DMS153 (cell line): ENCODE data around the gene ENG.
A peak's percentile ranks its signal among the peaks of the same experiment; 100 is the strongest.

Experiments used
- DNase-seq: peaks from one replicate; lab custom pipeline; 2025; lab: John Stamatoyannopoulos, UW

Gene ENG

GRCh38 chr9:127814619-127815511 lies 39.6 kb downstream of the ENG start:
- no peak for DNase-seq

- no peak for DNase-seq
These were observed 40.7 kb downstream of the ENG start for GRCh38 chr9:127813686-127814226.

- no peak for DNase-seq
These were observed 41.4 kb downstream of the ENG start for GRCh38 chr9:127812936-127813675.

GRCh38 chr9:127812011-127812410 lies 42.4 kb downstream of the ENG start:
- no peak for DNase-seq

- DNase-seq = no peak
These were observed 43.9 kb downstream of the ENG start for GRCh38 chr9:127810378-127811187.

GRCh38 chr9:127809540-127810377 lies 44.7 kb downstream of the ENG start:
- DNase-seq = no peak

- no peak for DNase-seq
These were observed 45.4 kb downstream of the ENG start for GRCh38 chr9:127809002-127809539.

GRCh38 chr9:127808347-127809001 lies 46.0 kb downstream of the ENG start:
- DNase-seq = no peak

- no peak for DNase-seq
These were observed 47.6 kb downstream of the ENG start for GRCh38 chr9:127806871-127807270.

- DNase-seq = no peak
These were observed 48.8 kb downstream of the ENG start for GRCh38 chr9:127805620-127806019.

- no peak for DNase-seq
These were observed 50.7 kb downstream of the ENG start for GRCh38 chr9:127803507-127804352.

- peak; percentile 57 for DNase-seq
These were observed 51.6 kb downstream of the ENG start, which contains the start of gene FPGS for GRCh38 chr9:127802576-127803443. Gene FPGS, plus strand, starts transcription at chr9:127802882. Its CDS starts 43 bp downstream, at chr9:127802925.

- no peak for DNase-seq
These were observed 52.4 kb downstream of the ENG start for GRCh38 chr9:127801955-127802575.

GRCh38 chr9:127796852-127797370 lies 57.5 kb downstream of the ENG start:
- no peak for DNase-seq

- DNase-seq = no peak
These were observed 58.1 kb downstream of the ENG start for GRCh38 chr9:127796225-127796813.

- DNase-seq = no peak
These were observed 60.3 kb downstream of the ENG start for GRCh38 chr9:127794001-127794791.
